HEK293T (cell line): ENCODE data around the gene YWHAQ.

Experiments
- CTCF ChIA-PET: fragments of 350-600 bp; formaldehyde crosslinking; extraction: SDS; loops from one replicate; lab custom pipeline; 2021; ENCODE audit warnings: antibody characterized with exemption, inconsistent platforms; lab: Yijun Ruan, JAX
- POLR2A ChIA-PET: fragments of 350-600 bp; formaldehyde crosslinking; extraction: SDS; loops from one replicate; lab custom pipeline; 2020; ENCODE audit warnings: antibody characterized with exemption, inconsistent platforms; lab: Yijun Ruan, JAX
- DNase-seq: peaks from one replicate; pipeline ENCODE4 v3.0.0; 2012; ENCODE audit warnings: mixed read lengths; ENCODE audit errors: extremely low spot score
- ARNT ChIP-seq: fragments of 450-650 bp; IDR thresholded peaks from 2 replicates; pipeline ENCODE4 v1.6.1; 2017; ENCODE audit warnings: mild to moderate bottlenecking
- BHLHE40 ChIP-seq: fragments of 450-650 bp; IDR thresholded peaks from 2 replicates; pipeline ENCODE4 v1.6.1; 2016; ENCODE audit warnings: mild to moderate bottlenecking, moderate library complexity, borderline replicate concordance
- CTBP1 ChIP-seq: fragments of 450-650 bp; IDR thresholded peaks from 2 replicates; pipeline ENCODE4 v1.6.1; 2016; ENCODE audit warnings: borderline replicate concordance
- ELF4 ChIP-seq: fragments of 450-650 bp; IDR thresholded peaks from 2 replicates; pipeline ENCODE4 v1.6.1; 2017; ENCODE audit warnings: antibody characterized with exemption
- FOXA1 ChIP-seq: fragments of 450-650 bp; IDR thresholded peaks from 2 replicates; pipeline ENCODE4 v1.6.1; 2016; ENCODE audit warnings: mild to moderate bottlenecking
- FOXK2 ChIP-seq: fragments of 450-650 bp; IDR thresholded peaks from 2 replicates; pipeline ENCODE4 v1.6.1; 2016; ENCODE audit warnings: mild to moderate bottlenecking
- FOXM1 ChIP-seq: fragments of 450-650 bp; IDR thresholded peaks from 2 replicates; pipeline ENCODE4 v1.6.1; 2017; ENCODE audit warnings: mild to moderate bottlenecking, borderline replicate concordance
- HDGF ChIP-seq: fragments of 450-650 bp; IDR thresholded peaks from 2 replicates; pipeline ENCODE4 v1.6.1; 2017; ENCODE audit warnings: antibody characterized with exemption, borderline replicate concordance
- L3MBTL2 ChIP-seq: fragments of 450-650 bp; conservative IDR thresholded peaks from 2 replicates; pipeline ENCODE4 v1.6.1; 2016; ENCODE audit warnings: mild to moderate bottlenecking
- LEF1 ChIP-seq: fragments of 450-650 bp; IDR thresholded peaks from 2 replicates; pipeline ENCODE4 v1.6.1; 2017; ENCODE audit warnings: mild to moderate bottlenecking, borderline replicate concordance
- NFRKB ChIP-seq: fragments of 450-650 bp; IDR thresholded peaks from 2 replicates; pipeline ENCODE4 v1.6.1; 2016; ENCODE audit warnings: mild to moderate bottlenecking, moderate library complexity
- PKNOX1 ChIP-seq: fragments of 450-650 bp; IDR thresholded peaks from 2 replicates; pipeline ENCODE4 v1.6.1; 2016
- SP1 ChIP-seq: fragments of 450-650 bp; IDR thresholded peaks from 2 replicates; pipeline ENCODE4 v1.6.1; 2017
- SUZ12 ChIP-seq: fragments of 450-650 bp; IDR thresholded peaks from 2 replicates; pipeline ENCODE4 v1.6.1; 2016; ENCODE audit warnings: mild to moderate bottlenecking
- TARDBP ChIP-seq: fragments of 450-650 bp; IDR thresholded peaks from 2 replicates; pipeline ENCODE4 v1.6.1; 2016
- ZNF384 ChIP-seq: fragments of 450-650 bp; IDR thresholded peaks from 2 replicates; pipeline ENCODE4 v1.6.1; 2016

Gene YWHAQ

DNA sequence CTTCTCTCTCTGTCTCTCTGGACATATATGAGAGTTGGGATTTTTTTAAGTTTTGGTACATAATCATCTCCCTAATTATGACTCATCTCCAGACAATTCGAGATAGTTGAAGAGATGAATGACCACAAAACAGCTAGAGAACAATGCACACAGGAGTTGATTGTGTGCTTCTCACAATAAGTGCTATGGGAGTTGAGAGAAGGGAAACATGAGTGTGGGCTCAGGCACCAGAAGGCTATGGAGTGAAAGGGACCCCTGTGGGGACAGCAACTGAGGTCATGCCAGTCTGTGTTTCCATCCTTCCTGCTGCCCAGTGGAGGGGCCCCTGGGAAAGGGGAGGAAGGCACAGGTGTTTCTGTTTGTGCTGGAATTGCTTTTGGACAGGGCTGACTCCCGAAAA lies 6.5 kb upstream of the YWHAQ start:
- POLR2A ChIA-PET: interaction anchor here (1.3 kb wide), 1 partner anchor 12 kb away, joined by 3 read pairs; no protein-coding TSS in a partner anchor
- DNase-seq: no peak
- TF ChIP-seq FOXK2 (no peak), L3MBTL2 (no peak), NFRKB (no peak), ZNF384 (no peak), SP1 (no peak)
- CTCF ChIA-PET: no interaction called here

DNA sequence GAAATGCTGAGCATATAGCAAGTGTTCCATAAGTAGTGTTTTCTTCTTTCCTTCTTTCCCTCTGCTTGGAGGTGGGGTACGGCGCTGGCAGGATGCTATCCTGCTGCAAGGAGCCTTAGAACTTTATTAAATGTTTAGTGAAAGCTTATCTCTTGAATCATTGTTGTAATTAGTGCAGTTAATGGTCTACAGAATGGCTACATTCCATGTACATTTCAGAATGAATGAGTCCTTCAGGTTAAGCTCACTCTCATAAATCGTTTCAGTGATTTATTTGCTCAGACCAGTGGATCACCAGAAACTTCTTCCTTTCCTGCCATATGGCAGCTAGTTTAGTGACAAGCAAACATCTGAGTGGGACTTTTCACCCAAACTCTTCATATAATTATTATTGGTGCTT lies 3.3 kb upstream of the YWHAQ start:
- DNase-seq: no peak
- ChIA-PET POLR2A (interaction anchor here (1.0 kb wide), 1 partner anchor 79 kb away, joined by 3 read pairs; the partner anchor contains the start of gene ADAM17), CTCF (no interaction called here)
- no peak for TF ChIP-seq L3MBTL2
- TF ChIP-seq NFRKB: no peak
- no peak for TF ChIP-seq LEF1
- TF ChIP-seq HDGF: no peak
- TF ChIP-seq FOXM1: no peak
- TF ChIP-seq SP1: no peak

- DNase-seq: no peak
- ChIA-PET POLR2A (interaction anchor here (0.9 to 1.1 kb wide), 2 partner anchors 15 to 76 kb away, joined by 4 to 5 read pairs; partner anchors contain the start of gene ADAM17), CTCF (no interaction called here)
- TF ChIP-seq FOXM1 (no peak), PKNOX1 (peak; percentile 66)
Measured at GRCh38 chr2:9631878-9632700, 1.3 kb upstream of the YWHAQ start.

- CTCF ChIA-PET: no interaction called here
- TF ChIP-seq PKNOX1 (no peak), ELF4 (no peak)
- POLR2A ChIA-PET: interaction anchor here (1.0 to 2.7 kb wide), 11 partner anchors 8 to 208 kb away, joined by 4 to 24 read pairs (median 6); partner anchors contain the start of genes ADAM17, CPSF3 and ITGB1BP1
- DNase-seq: no peak
Measured at GRCh38 chr2:9631553-9631819, 689 bp upstream of the YWHAQ start.

- DNase-seq: peak; percentile 70
- TF ChIP-seq CTBP1 (no peak), L3MBTL2 (peak; percentile 22; the same call in 1 of the 2 replicates), HDGF (no peak), ARNT (no peak)
- CTCF ChIA-PET: no interaction called here
Measured at GRCh38 chr2:9630117-9630735, 571 bp downstream of the YWHAQ start.

DNA sequence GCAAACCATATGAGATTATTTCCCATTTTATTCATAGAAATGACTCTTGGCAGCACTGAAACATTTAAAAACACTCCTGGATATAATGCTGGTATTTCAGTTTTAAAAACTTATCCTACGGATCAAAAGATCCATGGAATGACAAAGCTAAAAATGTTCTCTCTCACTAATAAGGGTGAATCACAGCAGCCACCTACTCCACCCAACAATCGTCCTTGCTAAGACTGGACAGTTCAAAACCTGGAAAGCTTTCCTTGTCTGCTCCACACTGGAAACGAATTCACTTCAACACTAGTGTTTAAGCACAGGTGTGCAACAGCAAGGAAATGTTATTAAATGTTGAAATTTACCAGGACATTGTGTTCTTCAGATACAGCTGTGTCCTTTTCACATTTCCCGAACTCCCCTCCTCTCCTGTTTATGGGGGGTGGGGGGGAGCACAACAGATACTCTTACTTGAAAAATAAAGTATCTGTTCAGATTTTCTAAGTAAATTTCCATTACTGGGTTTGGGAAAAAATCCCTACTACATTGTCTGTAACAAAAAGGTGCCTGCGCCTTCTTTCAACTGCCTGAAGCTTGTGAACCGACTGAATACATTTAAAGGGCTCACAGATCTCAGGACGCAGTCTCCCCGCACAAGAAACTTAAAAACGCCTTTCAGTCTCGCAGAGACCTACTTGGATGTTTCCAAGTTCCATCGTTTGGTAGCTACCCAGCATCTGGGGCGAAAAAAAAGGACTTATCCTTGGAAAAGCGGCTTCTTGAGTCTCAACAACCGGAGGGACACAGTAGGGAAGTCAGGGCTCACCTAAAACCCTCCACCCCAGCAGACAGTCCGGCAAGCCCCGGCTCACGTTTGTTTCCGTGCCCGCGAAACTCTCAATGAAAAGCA lies 1.3 kb downstream of the YWHAQ start:
- no peak for TF ChIP-seq PKNOX1
- no peak for TF ChIP-seq FOXA1
- TF ChIP-seq ZNF384: no peak
- TF ChIP-seq ELF4: no peak
- no peak for TF ChIP-seq SUZ12
- no peak for TF ChIP-seq L3MBTL2
- no peak for TF ChIP-seq BHLHE40
- no peak for TF ChIP-seq CTBP1
- no peak for TF ChIP-seq NFRKB
- TF ChIP-seq TARDBP: no peak
- no peak for TF ChIP-seq ARNT
- no peak for TF ChIP-seq SP1
- TF ChIP-seq FOXK2: no peak
- TF ChIP-seq HDGF: no peak
- TF ChIP-seq FOXM1: no peak
- DNase-seq: no peak
- POLR2A ChIA-PET: interaction anchor here (0.6 to 2.7 kb wide), 7 partner anchors 7 to 801 kb away, joined by 3 to 24 read pairs (median 6); partner anchors contain the start of gene ADAM17
- CTCF ChIA-PET: interaction anchor here (0.6 kb wide), 1 partner anchor 55 kb away, joined by 3 read pairs; no protein-coding TSS in a partner anchor

More at GRCh38 chr2:9630117-9630735, 571 bp downstream of the YWHAQ start:
- POLR2A ChIA-PET: interaction anchor here (0.9 to 2.7 kb wide), 16 partner anchors 8 to 207 kb away, joined by 3 to 24 read pairs (median 4); partner anchors contain the start of genes ADAM17, CPSF3 and ITGB1BP1
